K562 (cell line): Measurements from ENCODE around the gene MRPL40. TPM values are rescaled to one million over a fixed set of nuclear protein-coding genes. Genes with fewer than 3 reads are reported as not detected.

Experiments used
- ATAC-seq: fragments of 200-7000 bp; cut with Tn5 transposase; 3 replicates; pipeline ENCODE4 v1.9.1; 2020; ENCODE audit warnings: moderate library complexity
- BruUV-seq: library from RNA; stranded (reverse); fragments of 400-500 nt; replicated peaks from 2 replicates; lab custom pipeline; 2021; lab: Mats Ljungman, UMichigan
- CTCF ChIA-PET: fragments of 300-600 bp; formaldehyde crosslinking; extraction: SDS; loops from one replicate; lab custom pipeline; 2021; ENCODE audit warnings: low intra/inter-chr PET ratio; lab: Yijun Ruan, JAX
- POLR2A ChIA-PET: fragments of 300-600, 350-650 bp; sonication (Branson Sonifier 250); formaldehyde crosslinking; extraction: SDS; loops from one replicate; lab custom pipeline; 2021; ENCODE audit warnings: antibody characterized with exemption, inconsistent platforms; lab: Yijun Ruan, JAX
- DNase-seq, 4 experiments: peaks; one replicate each; pipeline versions ENCODE4 v3.0.0 to v3.0.0-alpha.2; 2011 to 2018; ENCODE audit warnings: low spot score in 3 of 4, mixed read lengths in 3 of 4; ENCODE audit errors: extremely low read depth in 1 of 4
- FAIRE-seq: peaks from 2 replicates; lab custom pipeline; 2011; peaks lifted over from hg19 to GRCh38; lab: Jason Lieb, UNC
- H2AFZ ChIP-seq: 2 replicates; pipeline ENCODE4 v1.6.0; 2011; ENCODE audit warnings: low read depth, low read length, control low read depth, inconsistent platforms
- H3K27ac ChIP-seq: fragments of 200-600 bp; 3 replicates; pipeline ENCODE4 v1.8.0; 2011; ENCODE audit warnings: low read depth, mild to moderate bottlenecking, control low read depth, inconsistent platforms, low read length, moderate library complexity, mixed read lengths; ENCODE audit errors: extremely low read depth
- H3K27me3 ChIP-seq, 2 experiments: fragments of 300-600 bp in 1 of 2; 2 replicates in 1 of 2; 3 replicates in 1 of 2; pipeline versions ENCODE4 v1.6.0 to v1.8.0; 2011; ENCODE audit warnings: inconsistent platforms in 2 of 2, low read length in 2 of 2, mild to moderate bottlenecking in 1 of 2, mixed read lengths in 1 of 2, moderate library complexity in 1 of 2; ENCODE audit not compliant: control insufficient read depth in 2 of 2, insufficient read depth in 2 of 2
- H3K36me3 ChIP-seq: fragments of 300-600 bp; 3 replicates; pipeline ENCODE4 v1.8.0; 2011; ENCODE audit warnings: mild to moderate bottlenecking, low read length, inconsistent platforms; ENCODE audit not compliant: control insufficient read depth, insufficient read depth
- H3K4me1 ChIP-seq, 2 experiments: fragments of 200-600 bp in 1 of 2; replicated peaks in 1 of 2; 2 replicates in 1 of 2; 3 replicates in 1 of 2; pipeline versions ENCODE4 v1.5.1 to v1.8.0; 2011; ENCODE audit warnings: inconsistent platforms in 2 of 2, low read length in 2 of 2, mild to moderate bottlenecking in 1 of 2, mixed read lengths in 1 of 2, moderate library complexity in 1 of 2; ENCODE audit not compliant: control insufficient read depth in 2 of 2, insufficient read depth in 2 of 2
- H3K4me2 ChIP-seq: 2 replicates; pipeline ENCODE4 v1.6.1; 2011; ENCODE audit warnings: low read length, control low read depth, inconsistent platforms, mixed read lengths; ENCODE audit not compliant: insufficient read depth
- H3K4me3 ChIP-seq: fragments of 200-600 bp; sonication (generic), shearing (Covaris generic); 2 replicates; pipeline ENCODE4 v1.5.1; 2016; ENCODE audit warnings: control low read depth, inconsistent platforms
- H3K79me2 ChIP-seq: fragments of 200-600 bp; 3 replicates; pipeline ENCODE4 v1.8.0; 2011; ENCODE audit warnings: low read length, inconsistent platforms; ENCODE audit not compliant: control insufficient read depth, insufficient read depth
- H3K9ac ChIP-seq, 2 experiments: 2 replicates each; pipeline versions ENCODE4 v1.6.0 to v1.6.1; 2011; ENCODE audit warnings: low read depth in 2 of 2, low read length in 2 of 2, control low read depth in 1 of 2, inconsistent platforms in 1 of 2, mild to moderate bottlenecking in 1 of 2, mixed read lengths in 1 of 2; ENCODE audit not compliant: insufficient read depth in 1 of 2
- H3K9me1 ChIP-seq: one replicate; pipeline ENCODE4 v1.6.0; 2011; ENCODE audit warnings: inconsistent platforms, mild to moderate bottlenecking, low read length, moderate library complexity; ENCODE audit not compliant: control insufficient read depth, insufficient read depth
- H3K9me3 ChIP-seq: replicated peaks from 2 replicates; pipeline ENCODE4 v1.5.1; 2011; ENCODE audit warnings: low read depth, low read length, inconsistent platforms; ENCODE audit not compliant: control insufficient read depth, insufficient read depth
- H4K20me1 ChIP-seq: replicated peaks from 2 replicates; pipeline ENCODE4 v1.6.1; 2011; ENCODE audit warnings: low read length, inconsistent platforms, mixed read lengths; ENCODE audit not compliant: control insufficient read depth, insufficient read depth
- CBFB ChIP-seq: sonication (generic); formaldehyde crosslinking; IDR thresholded peaks from 2 replicates; pipeline ENCODE4 v1.4.0; 2020; ENCODE audit warnings: mild to moderate bottlenecking, missing genetic modification reagents
- DDX20 ChIP-seq: fragments of 450-650 bp; IDR thresholded peaks from 2 replicates; pipeline ENCODE4 v1.6.1; 2016; ENCODE audit warnings: missing genetic modification characterization, low read depth, mild to moderate bottlenecking, missing compliant biosample characterization, moderate library complexity
- HDAC6 ChIP-seq: IDR thresholded peaks from 2 replicates; pipeline ENCODE4 v1.6.1; 2012; ENCODE audit warnings: low read depth, mild to moderate bottlenecking, control low read depth, inconsistent platforms, low read length, moderate library complexity
- HIVEP1 ChIP-seq: fragments of 250-450 bp; sonication (Bioruptor Pico); IDR thresholded peaks from 2 replicates; pipeline ENCODE4 v1.4.0; 2020; ENCODE audit warnings: mild to moderate bottlenecking
- KAT2B ChIP-seq: IDR thresholded peaks from one replicate; pipeline ENCODE4 v1.6.1; 2012; ENCODE audit warnings: low read depth, mild to moderate bottlenecking, control low read depth, inconsistent platforms, low read length, moderate library complexity
- KDM5B ChIP-seq: fragments of 200-600 bp; sonication (generic); IDR thresholded peaks from 2 replicates; pipeline ENCODE4 v1.6.1; 2012; ENCODE audit warnings: low read depth, mild to moderate bottlenecking, moderate library complexity, low read length, control low read depth, inconsistent platforms; ENCODE audit not compliant: insufficient replicate concordance
- NR0B1 ChIP-seq: fragments of 450-650 bp; IDR thresholded peaks from one replicate; pipeline ENCODE4 v1.6.1; 2018; ENCODE audit warnings: mild to moderate bottlenecking, moderate library complexity; ENCODE audit not compliant: partially characterized antibody
- PTTG1 ChIP-seq: fragments of 450-650 bp; IDR thresholded peaks from 2 replicates; pipeline ENCODE4 v1.6.1; 2016; ENCODE audit warnings: low read depth, mild to moderate bottlenecking, missing genetic modification characterization, missing compliant biosample characterization
- RBFOX2 ChIP-seq: fragments of 200-400 bp; formaldehyde crosslinking; IDR thresholded peaks from 2 replicates; pipeline ENCODE4 v1.6.1; 2017; ENCODE audit warnings: low read depth, mild to moderate bottlenecking, low read length, moderate library complexity
- RBM22 ChIP-seq: fragments of 200-400 bp; formaldehyde crosslinking; IDR thresholded peaks from 2 replicates; pipeline ENCODE4 v1.6.1; 2018; ENCODE audit warnings: low read length, low read depth; ENCODE audit not compliant: poor library complexity, severe bottlenecking
- RFX5 ChIP-seq: IDR thresholded peaks from 2 replicates; pipeline ENCODE4 v1.6.1; 2011; ENCODE audit warnings: low read depth, mild to moderate bottlenecking, improper control_type of control experiment, low read length
- SREBF2 ChIP-seq: sonication (generic); formaldehyde crosslinking; IDR thresholded peaks from 2 replicates; pipeline ENCODE4 v1.4.0; 2020; ENCODE audit warnings: mild to moderate bottlenecking, missing genetic modification reagents
- THAP12 ChIP-seq: fragments of 250-450 bp; sonication (Bioruptor Pico); IDR thresholded peaks from 2 replicates; pipeline ENCODE4 v1.9.0; 2021; ENCODE audit warnings: mild to moderate bottlenecking, inconsistent platforms
- WHSC1 ChIP-seq: IDR thresholded peaks from one replicate; pipeline ENCODE4 v1.6.1; 2012; ENCODE audit warnings: low read length, control low read depth, inconsistent platforms
- ZNF174 ChIP-seq: fragments of 250-450 bp; sonication (Bioruptor Pico); IDR thresholded peaks from 2 replicates; pipeline ENCODE4 v1.4.0; 2020; ENCODE audit warnings: mild to moderate bottlenecking
- WGBS: fragments of 100-300 bp; shearing (Covaris generic); methylation state at CpG from one replicate; pipeline ENCODE4 v1.1.6; 2016; ENCODE audit warnings: low coverage, mixed read lengths; ENCODE audit not compliant: insufficient coverage; ENCODE audit errors: missing lambda C conversion rate; 5-methylcytosine and 5-hydroxymethylcytosine counted together
- in situ Hi-C: fragments of 300-500 bp; cut with MboI; formaldehyde crosslinking; loops from 4 replicates; pipeline ENCODE4 v1.15.0; 2018; ENCODE audit warnings: inconsistent platforms, mixed read lengths
- intact Hi-C: fragments of 100-400 bp; cut with micrococcal nuclease; formaldehyde crosslinking; loops from 2 replicates; pipeline ENCODE4 v1.14.2; 2022
- polyA plus RNA-seq, 8 experiments: library from polyadenylated mRNA; depleted of rRNA in 4 of 8; stranded (reverse) in 5 of 8; unstranded in 3 of 8; fragments of >200 nt; fragmentation: Nextera tagmentation in 2 of 8; fragmentation: Illumina TruSeq in 1 of 8; extraction: Ambion mirVana in 2 of 8; extraction: Trizol in 1 of 8; gene quantifications; 2 replicates each; pipeline versions ENCODE4 v1.2.1 to v1.2.3, GENCODE V29; 2011 to 2014; ENCODE audit warnings: inconsistent platforms in 1 of 8, missing spikeins in 1 of 8
- total RNA-seq, 7 experiments: library from RNA; depleted of rRNA in 6 of 7; stranded (reverse); fragments of >200 nt in 6 of 7; fragmentation: Illumina TruSeq in 2 of 7; extraction: Trizol in 2 of 7; gene quantifications; 2 replicates each; pipeline versions ENCODE4 v1.2.1 to v1.2.3, GENCODE V29; 2011 to 2021; ENCODE audit warnings: low replicate concordance in 1 of 7

MRPL40 gene
- total and polyA plus RNA-seq, 9 of the 15 experiments (the other 6 are each of a cell fraction or from before 2014, with no cell fraction given), result 132 to 652 (median 208) TPM

GRCh38 chr22:19471572-19471971 lies 39.2 kb downstream of the MRPL40 start:
- CTCF ChIA-PET, result interaction anchor here (0.6 kb wide), 1 partner anchor 327 kb away, joined by 3 read pairs; the partner anchor contains the start of gene ESS2
- no TSS peak for BruUV-seq
- H3K9ac ChIP-seq, result peak overlapping the region in 1 of 2 experiments; percentile 8; a peak in 1 of 4 replicates
- FAIRE-seq (no peak), ATAC-seq (no peak), DNase-seq (no peak)
- TF ChIP-seq KAT2B (no peak), ZNF174 (no peak), HIVEP1 (no peak), PTTG1 (tag) (no peak), THAP12 (CRISPR knock-in tag) (0 out of 2 replicates have a peak, but pooled peaks have one; percentile 10), NR0B1 (no peak), KDM5B (peak; percentile 36), HDAC6 (0 out of 2 replicates have a peak, but pooled peaks have one; percentile 77), RBM22 (peak; percentile 35), RBFOX2 (peak; percentile 54), CBFB (CRISPR knock-in tag) (no peak), RFX5 (no peak), WHSC1 (peak; percentile 87), DDX20 (tag) (no peak), SREBF2 (CRISPR knock-in tag) (no peak)
- 96% methylated on average over 11 of the region's 11 CpGs for WGBS
- H3K4me3 ChIP-seq, result no peak overlapping the region
- H3K79me2 ChIP-seq, result peaks cover 40% of the 10 kb centered on the region
- POLR2A ChIA-PET, result interaction anchor here (1.1 to 3.0 kb wide), 4 partner anchors 9 to 18 kb away, joined by 3 to 12 read pairs (median 4); no protein-coding TSS in a partner anchor
- H2AFZ ChIP-seq, result no peak overlapping the region
- no peak overlapping the region for H3K27ac ChIP-seq
- H3K4me2 ChIP-seq, result no peak overlapping the region
- H3K9me1 ChIP-seq, result peaks cover 9% of the 10 kb centered on the region
- intact Hi-C loops (no loop called here), in situ Hi-C loops (no loop called here)
- peaks cover 98% of the 10 kb centered on the region for H3K36me3 ChIP-seq
- H4K20me1 ChIP-seq, result peaks cover 52% of the 10 kb centered on the region
- H3K27me3 ChIP-seq, result no peaks in the 10 kb centered on the region
- no peaks in the 10 kb centered on the region for H3K9me3 ChIP-seq
- H3K4me1 ChIP-seq, result no peaks in the 10 kb centered on the region; a peak in 2 of 5 replicates
